GM19372 (cell line): ENCODE data around the gene DHRS3.

Source experiments
- ATAC-seq: cut with Tn5 transposase; IDR thresholded peaks from one replicate; pipeline ENCODE4 v1.9.1; 2021; ENCODE audit warnings: mild to moderate bottlenecking, low read depth, moderate library complexity; ENCODE audit not compliant: unreplicated experiment

The DHRS3 gene

GRCh38 chr1:12600880-12601633 is 17.0 kb downstream of the DHRS3 start:
- no peak for ATAC-seq

- ATAC-seq: no peak
These were observed 17.7 kb downstream of the DHRS3 start for GRCh38 chr1:12600335-12600734.

GRCh38 chr1:12599657-12600056 is 18.4 kb downstream of the DHRS3 start:
- ATAC-seq: no peak

GRCh38 chr1:12598974-12599373 is 19.0 kb downstream of the DHRS3 start:
- no peak for ATAC-seq

GRCh38 chr1:12597792-12598191 is 20.2 kb downstream of the DHRS3 start:
- ATAC-seq: no peak

- peak; percentile 70 for ATAC-seq
These were observed 21.8 kb downstream of the DHRS3 start for GRCh38 chr1:12596007-12596821.

- no peak for ATAC-seq
These were observed 22.3 kb downstream of the DHRS3 start for GRCh38 chr1:12595757-12596006.

- no peak for ATAC-seq
These were observed 22.8 kb downstream of the DHRS3 start for GRCh38 chr1:12594966-12595756.

GRCh38 chr1:12594490-12594889 is 23.5 kb downstream of the DHRS3 start:
- no peak for ATAC-seq

GRCh38 chr1:12593621-12594066 is 24.4 kb downstream of the DHRS3 start:
- ATAC-seq: no peak

GRCh38 chr1:12592496-12592895 is 25.5 kb downstream of the DHRS3 start:
- ATAC-seq: no peak

GRCh38 chr1:12591267-12591938 is 26.6 kb downstream of the DHRS3 start:
- ATAC-seq: no peak

GRCh38 chr1:12588695-12589094 is 29.3 kb downstream of the DHRS3 start:
- ATAC-seq: no peak

GRCh38 chr1:12587981-12588640 is 29.9 kb downstream of the DHRS3 start:
- no peak for ATAC-seq

- ATAC-seq: no peak
These were observed 31.8 kb downstream of the DHRS3 start for GRCh38 chr1:12585951-12586942.

- no peak for ATAC-seq
These were observed 32.5 kb downstream of the DHRS3 start for GRCh38 chr1:12585536-12585935.

- no peak for ATAC-seq
These were observed 33.0 kb downstream of the DHRS3 start for GRCh38 chr1:12584900-12585525.

- ATAC-seq: no peak
These were observed 34.5 kb downstream of the DHRS3 start for GRCh38 chr1:12583484-12583883.

- ATAC-seq: no peak
These were observed 35.4 kb downstream of the DHRS3 start for GRCh38 chr1:12582649-12583048.
